Choroid plexus epithelial cell (primary cell): ENCODE measurements around the gene GJA3.
A peak's percentile ranks its signal among the peaks of the same experiment; 100 is the strongest.

Experiments
- DNase-seq: peaks from one replicate; pipeline ENCODE4 v3.0.0-alpha.2; 2010; ENCODE audit warnings: low read depth
- H3K4me3 ChIP-seq: 2 replicates; pipeline ENCODE4 v1.5.1; 2011; ENCODE audit warnings: low read depth, mild to moderate bottlenecking, control low read depth, low read length, moderate library complexity
- TF ChIP-seq, protein P1 (sequence below): conservative IDR thresholded peaks from 2 replicates; pipeline ENCODE4 v1.5.1; 2011; ENCODE audit warnings: low read depth, mild to moderate bottlenecking, control low read depth, inconsistent platforms, low read length, moderate library complexity

Gene GJA3

DNA sequence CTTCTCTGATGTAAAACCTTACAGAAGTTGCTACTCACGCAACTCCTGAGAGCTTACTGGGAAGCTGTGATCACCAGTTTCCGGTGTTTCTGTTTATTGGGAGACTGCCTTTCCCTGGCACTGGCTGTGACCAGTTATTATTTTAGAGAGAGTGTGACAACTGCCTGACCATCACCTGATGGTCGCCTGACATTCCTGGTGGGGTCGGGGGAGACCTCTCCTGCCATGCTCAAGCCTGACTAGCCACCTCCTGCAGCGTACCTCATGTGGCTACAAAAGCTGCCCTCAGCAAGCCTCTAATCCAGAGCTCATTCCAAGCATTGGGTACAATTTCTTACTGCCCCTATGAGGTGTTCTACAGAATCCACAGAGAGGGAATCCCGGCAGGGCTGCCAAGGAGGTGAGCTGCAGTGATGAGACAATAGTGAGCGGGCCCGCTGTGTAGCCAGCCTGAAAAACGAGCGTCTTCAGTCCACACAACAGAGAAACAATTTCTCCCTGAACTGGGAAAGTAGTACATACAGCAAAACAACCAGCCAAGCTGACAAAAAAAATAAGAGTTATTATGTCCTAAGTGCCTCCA lies 28.7 kb downstream of the GJA3 start:
- no peak overlapping the region for H3K4me3 ChIP-seq
- TF ChIP-seq, protein P1, sequence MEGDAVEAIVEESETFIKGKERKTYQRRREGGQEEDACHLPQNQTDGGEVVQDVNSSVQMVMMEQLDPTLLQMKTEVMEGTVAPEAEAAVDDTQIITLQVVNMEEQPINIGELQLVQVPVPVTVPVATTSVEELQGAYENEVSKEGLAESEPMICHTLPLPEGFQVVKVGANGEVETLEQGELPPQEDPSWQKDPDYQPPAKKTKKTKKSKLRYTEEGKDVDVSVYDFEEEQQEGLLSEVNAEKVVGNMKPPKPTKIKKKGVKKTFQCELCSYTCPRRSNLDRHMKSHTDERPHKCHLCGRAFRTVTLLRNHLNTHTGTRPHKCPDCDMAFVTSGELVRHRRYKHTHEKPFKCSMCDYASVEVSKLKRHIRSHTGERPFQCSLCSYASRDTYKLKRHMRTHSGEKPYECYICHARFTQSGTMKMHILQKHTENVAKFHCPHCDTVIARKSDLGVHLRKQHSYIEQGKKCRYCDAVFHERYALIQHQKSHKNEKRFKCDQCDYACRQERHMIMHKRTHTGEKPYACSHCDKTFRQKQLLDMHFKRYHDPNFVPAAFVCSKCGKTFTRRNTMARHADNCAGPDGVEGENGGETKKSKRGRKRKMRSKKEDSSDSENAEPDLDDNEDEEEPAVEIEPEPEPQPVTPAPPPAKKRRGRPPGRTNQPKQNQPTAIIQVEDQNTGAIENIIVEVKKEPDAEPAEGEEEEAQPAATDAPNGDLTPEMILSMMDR = no peak
- DNase-seq = no peak

DNA sequence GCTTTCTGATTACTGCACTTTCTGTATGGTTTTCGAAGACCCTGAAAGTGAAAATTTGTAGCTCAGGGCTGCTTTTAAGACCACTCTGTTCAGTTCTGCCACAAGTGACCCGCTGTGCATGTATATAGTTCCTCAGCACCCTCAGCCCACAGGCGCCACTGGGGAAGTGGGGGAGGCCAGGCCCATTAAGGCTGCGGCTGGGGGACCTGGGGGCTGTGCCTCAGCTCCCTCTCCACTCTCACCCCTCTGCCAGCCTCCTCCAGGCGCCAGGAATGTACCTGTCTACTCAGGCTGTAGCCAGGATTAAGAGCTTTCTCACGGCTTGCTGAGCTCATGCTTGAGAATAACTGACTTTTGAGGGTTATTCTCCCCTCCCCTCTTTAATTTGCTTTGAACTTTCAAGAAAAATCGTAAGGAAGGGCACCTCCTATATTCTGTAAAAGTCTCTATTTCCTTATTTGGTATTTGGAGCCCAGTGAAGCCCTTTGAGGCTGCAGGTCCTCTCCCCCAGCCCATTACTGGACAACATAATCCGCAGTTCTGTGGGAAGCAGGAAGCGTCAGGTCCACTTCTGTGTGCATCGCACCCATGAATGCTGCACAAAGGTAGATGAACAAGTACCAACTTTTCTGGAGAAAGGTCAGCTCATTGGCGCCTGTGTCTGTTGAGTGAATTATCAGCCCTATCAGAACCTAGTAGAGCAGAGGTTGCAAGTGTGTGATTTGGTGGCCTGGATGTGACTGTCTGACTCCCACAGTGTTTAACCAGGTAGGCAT lies 29.6 kb downstream of the GJA3 start:
- H3K4me3 ChIP-seq = no peak overlapping the region
- DNase-seq = no peak
- TF ChIP-seq, protein P1 = no peak

DNA sequence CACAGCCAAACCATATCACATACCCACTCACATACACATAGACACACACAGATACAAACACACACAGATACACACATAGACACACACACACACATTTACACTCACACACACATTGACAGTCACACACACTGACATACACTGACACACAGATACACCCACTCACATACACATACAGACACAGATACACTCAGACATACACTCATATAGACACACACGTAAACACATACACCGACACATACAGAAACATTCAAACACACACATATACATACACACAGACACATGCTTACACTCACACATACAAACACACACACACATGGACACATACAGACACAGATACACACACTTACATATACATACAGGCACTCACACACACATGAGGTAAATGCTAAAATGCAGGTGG lies 30.2 kb downstream of the GJA3 start:
- no peak for DNase-seq
- TF ChIP-seq, protein P1 = no peak
- H3K4me3 ChIP-seq = no peak overlapping the region

DNA sequence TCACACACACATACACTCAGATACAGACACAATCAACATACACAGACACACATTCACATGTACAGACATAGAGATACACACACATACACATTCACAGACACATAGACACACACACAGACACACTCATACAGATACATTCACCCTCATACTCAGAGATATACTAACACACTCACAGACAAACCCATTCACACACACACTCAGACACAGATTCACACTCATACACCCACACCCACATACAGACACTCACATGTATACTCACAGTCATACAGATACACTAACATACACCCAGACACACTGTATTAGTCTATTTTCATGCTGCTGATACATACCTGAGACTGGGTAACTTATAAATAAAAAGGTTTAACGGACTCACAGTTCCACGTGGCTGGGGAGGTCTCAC lies 30.8 kb downstream of the GJA3 start:
- TF ChIP-seq, protein P1 = no peak
- no peak for DNase-seq
- no peak overlapping the region for H3K4me3 ChIP-seq

DNA sequence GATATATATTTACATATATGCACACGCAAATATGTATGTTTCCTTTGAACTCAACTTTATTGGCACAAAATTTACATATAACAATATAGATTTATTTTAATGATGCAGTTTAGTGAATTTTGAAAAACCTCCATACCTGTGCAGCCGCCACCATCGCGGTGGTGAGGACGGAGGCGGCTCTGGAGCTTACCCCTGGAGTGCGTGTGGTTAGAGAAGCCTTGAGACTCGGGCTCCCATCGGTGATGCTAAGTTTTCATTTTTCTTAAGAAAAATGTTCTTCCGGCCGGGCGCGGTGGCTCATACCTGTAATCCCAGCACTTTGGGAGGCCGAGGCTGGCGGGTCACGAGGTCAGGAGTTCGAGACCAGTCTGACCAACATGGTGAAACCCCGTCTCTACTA lies 31.8 kb downstream of the GJA3 start:
- TF ChIP-seq, protein P1 = no peak
- no peak overlapping the region for H3K4me3 ChIP-seq
- no peak for DNase-seq

DNA sequence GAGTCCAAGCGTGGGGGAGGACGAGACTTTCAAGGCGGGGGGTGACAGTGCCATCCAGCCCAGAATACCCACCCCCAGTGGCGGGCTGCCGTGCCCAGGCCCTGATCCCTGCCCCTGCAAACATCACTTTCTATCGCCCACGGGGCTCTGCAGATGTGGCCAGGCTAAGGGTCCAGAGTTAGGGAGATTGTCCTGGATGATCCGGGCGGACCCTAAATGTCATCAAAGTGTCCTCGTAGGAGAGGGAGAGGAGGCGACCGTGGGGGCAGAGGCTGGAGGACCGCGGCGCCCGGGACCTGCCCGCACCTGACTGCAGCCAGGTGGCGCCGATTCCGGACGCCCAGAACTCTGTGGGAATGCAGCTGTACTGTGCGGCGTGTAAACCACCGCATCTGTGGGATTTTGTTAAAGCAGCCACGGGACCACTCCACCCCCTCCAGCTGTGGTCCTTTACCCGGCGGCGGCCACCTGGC lies 32.4 kb downstream of the GJA3 start:
- DNase-seq = no peak
- H3K4me3 ChIP-seq = peak overlapping the region; percentile 68
- TF ChIP-seq, protein P1 = peak; percentile 42
